K562 (cell line): ENCODE results near the gene PPDPF.

Source experiments
- EZH2 ChIP-seq: IDR thresholded peaks from 2 replicates; pipeline ENCODE4 v1.6.1; 2012; ENCODE audit warnings: low read depth, mild to moderate bottlenecking, inconsistent platforms, low read length, borderline replicate concordance
- IRF1 ChIP-seq: sonication (generic); formaldehyde crosslinking; IDR thresholded peaks from 2 replicates; pipeline ENCODE4 v1.8.0; 2022; ENCODE audit warnings: missing genetic modification reagents, mild to moderate bottlenecking, borderline replicate concordance
- TAF1 ChIP-seq: IDR thresholded peaks from 2 replicates; pipeline ENCODE4 v1.6.1; 2011; ENCODE audit warnings: mild to moderate bottlenecking, low read length, moderate library complexity; ENCODE audit not compliant: insufficient read depth, control insufficient read depth, severe bottlenecking; ENCODE audit errors: extremely low read depth
- TBP ChIP-seq: optimal IDR thresholded peaks from 2 replicates; pipeline ENCODE3; 2011; ENCODE audit warnings: low read depth, low read length, improper control_type of control experiment
- XRCC3 ChIP-seq: fragments of 450-650 bp; IDR thresholded peaks from 2 replicates; pipeline ENCODE4 v1.6.1; 2017; ENCODE audit warnings: mild to moderate bottlenecking, moderate library complexity
- ZNF408 ChIP-seq: fragments of 250-450 bp; sonication (Bioruptor Pico); IDR thresholded peaks from 2 replicates; pipeline ENCODE4 v1.4.0; 2020; ENCODE audit warnings: low read depth, mild to moderate bottlenecking, moderate library complexity

DNA sequence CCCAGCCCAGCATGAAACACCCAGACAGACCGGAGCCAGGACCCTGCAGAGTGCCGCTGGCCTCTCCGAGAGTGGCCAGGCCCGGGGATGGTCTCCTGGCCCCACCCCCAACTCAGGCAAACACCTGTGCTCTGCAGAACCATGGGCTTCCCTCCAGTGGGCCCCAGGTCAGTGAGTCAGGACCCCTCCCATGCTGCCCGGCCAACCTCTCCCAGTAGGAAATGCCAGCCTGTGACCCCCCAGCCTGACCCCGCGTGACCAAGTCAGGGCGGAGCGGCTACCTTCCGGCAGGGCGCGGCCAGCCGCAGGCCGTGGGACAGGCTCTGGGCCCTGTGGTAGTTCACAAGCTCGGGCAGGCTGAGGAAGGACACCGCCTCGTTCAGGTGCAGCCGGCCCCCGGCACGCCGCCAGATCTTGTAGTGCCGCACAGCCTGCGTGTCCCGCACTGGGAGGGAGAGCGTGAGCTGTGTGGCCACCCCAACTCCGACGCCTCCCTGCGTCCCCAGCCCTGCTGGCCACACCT lies 13.4 kb downstream of the PPDPF start:
- TF ChIP-seq TBP, result no peak
- TF ChIP-seq ZNF408 (CRISPR knock-in tag), result no peak
- TF ChIP-seq IRF1 (CRISPR knock-in tag), result no peak
- no peak for TF ChIP-seq EZH2
- TF ChIP-seq XRCC3, result no peak
- TF ChIP-seq TAF1, result no peak
